Hepatocyte (in vitro differentiated cells): ENCODE measurements around the gene EGF. TPM values are rescaled to one million over a fixed set of nuclear protein-coding genes. Genes with fewer than 3 reads are reported as not detected.

Source experiments
- DNase-seq: peaks from one replicate; pipeline ENCODE4 v3.0.0-alpha.2; 2016; ENCODE audit warnings: low spot score
- H2AFZ ChIP-seq: fragments of 200-600 bp; sonication (generic); 2 replicates; pipeline ENCODE4 v1.6.0; 2016; ENCODE audit warnings: antibody characterized with exemption, mild to moderate bottlenecking
- H3K27ac ChIP-seq: fragments of 200-600 bp; sonication (generic); 2 replicates; pipeline ENCODE4 v1.5.1; 2016; ENCODE audit warnings: mild to moderate bottlenecking
- H3K27me3 ChIP-seq: fragments of 200-600 bp; sonication (generic); 2 replicates; pipeline ENCODE4 v1.6.1; 2016
- H3K36me3 ChIP-seq: fragments of 200-600 bp; sonication (generic); replicated peaks from 2 replicates; pipeline ENCODE4 v1.5.1; 2016; ENCODE audit warnings: low read depth; ENCODE audit not compliant: insufficient read depth
- H3K4me1 ChIP-seq: fragments of 200-600 bp; sonication (generic); 2 replicates; pipeline ENCODE4 v1.5.1; 2016; ENCODE audit warnings: mild to moderate bottlenecking, moderate library complexity; ENCODE audit not compliant: insufficient read depth
- H3K4me2 ChIP-seq: fragments of 200-600 bp; sonication (generic); 2 replicates; pipeline ENCODE4 v1.6.0; 2016
- H3K4me3 ChIP-seq: fragments of 200-600 bp; sonication (generic); 2 replicates; pipeline ENCODE4 v1.5.1; 2016; ENCODE audit warnings: mild to moderate bottlenecking
- H3K79me2 ChIP-seq: fragments of 200-600 bp; sonication (generic); 2 replicates; pipeline ENCODE4 v1.6.0; 2017; ENCODE audit warnings: mild to moderate bottlenecking
- H3K9me2 ChIP-seq: fragments of 200-600 bp; sonication (generic); replicated peaks from 2 replicates; pipeline ENCODE4 v1.6.0; 2017; ENCODE audit warnings: mild to moderate bottlenecking; ENCODE audit not compliant: insufficient read depth
- H3K9me3 ChIP-seq: fragments of 200-600 bp; sonication (generic); 2 replicates; pipeline ENCODE4 v1.5.1; 2016; ENCODE audit warnings: low read depth, mild to moderate bottlenecking
- H4K20me1 ChIP-seq: fragments of 200-600 bp; sonication (generic); 2 replicates; pipeline ENCODE4 v1.6.0; 2016; ENCODE audit warnings: mild to moderate bottlenecking; ENCODE audit not compliant: insufficient read depth, poor library complexity, severe bottlenecking
- CTCF ChIP-seq: fragments of 200-600 bp; sonication (generic); IDR thresholded peaks from 2 replicates; pipeline ENCODE4 v1.5.1; 2016; ENCODE audit warnings: antibody characterized with exemption, mild to moderate bottlenecking; ENCODE audit not compliant: poor library complexity
- EZH2 ChIP-seq: fragments of 200-600 bp; sonication (generic); IDR thresholded peaks from 2 replicates; pipeline ENCODE4 v1.6.1; 2016; ENCODE audit warnings: antibody characterized with exemption, mild to moderate bottlenecking, borderline replicate concordance
- EZH2phosphoT487 ChIP-seq: fragments of 200-600 bp; sonication (generic); IDR thresholded peaks from one replicate; pipeline ENCODE4 v1.6.1; 2018; ENCODE audit warnings: antibody characterized with exemption, mild to moderate bottlenecking, low read depth, moderate library complexity; ENCODE audit not compliant: unreplicated experiment, severe bottlenecking
- WGBS: methylation state at CpG from one replicate; pipeline ENCODE4 v1.1.6; 2016; ENCODE audit warnings: low lambda C conversion rate; ENCODE audit errors: missing lambda C conversion rate; 5-methylcytosine and 5-hydroxymethylcytosine counted together
- polyA plus RNA-seq: library from polyadenylated mRNA; unstranded; fragments of >200 nt; fragmentation: Nextera tagmentation; extraction: Ambion mirVana; gene quantifications from 2 replicates; pipeline ENCODE4 v1.2.1, GENCODE V29; 2016
- total RNA-seq: library from RNA; depleted of rRNA; stranded (reverse); fragments of >200 nt; gene quantifications from 2 replicates; pipeline ENCODE4 v1.2.3, GENCODE V29; 2014

The EGF gene
- total and polyA plus RNA-seq, 2 experiments from 2014 or later, result 5.0 to 18.0 TPM

GRCh38 chr4:109962401-109962800 is 49.7 kb downstream of the EGF start:
- TF ChIP-seq CTCF (no peak), EZH2 (no peak), EZH2phosphoT487 (no peak)
- Histone ChIP-seq H3K79me2 (no peaks in the 10 kb centered on the region), H3K9me3 (no peaks in the 10 kb centered on the region), H3K9me2 (no peaks in the 10 kb centered on the region), H3K27me3 (no peaks in the 10 kb centered on the region), H3K27ac (no peak overlapping the region), H2AFZ (no peak overlapping the region), H4K20me1 (no peaks in the 10 kb centered on the region), H3K4me3 (no peak overlapping the region), H3K4me1 (no peaks in the 10 kb centered on the region), H3K36me3 (no peaks in the 10 kb centered on the region), H3K4me2 (no peak overlapping the region)
- DNase-seq, result no peak

- H3K36me3 ChIP-seq, result no peaks in the 10 kb centered on the region
- H3K79me2 ChIP-seq, result no peaks in the 10 kb centered on the region
- no peaks in the 10 kb centered on the region for H3K4me1 ChIP-seq
- no peaks in the 10 kb centered on the region for H4K20me1 ChIP-seq
- H3K9me3 ChIP-seq, result no peaks in the 10 kb centered on the region
- no peak overlapping the region for H3K27ac ChIP-seq
- no peaks in the 10 kb centered on the region for H3K9me2 ChIP-seq
- H3K4me2 ChIP-seq, result no peak overlapping the region
- no peak overlapping the region for H3K4me3 ChIP-seq
- no peak overlapping the region for H2AFZ ChIP-seq
- WGBS, result 50% methylated on average over 2 of the region's 2 CpGs
- DNase-seq, result no peak
- no peak for TF ChIP-seq EZH2phosphoT487
- no peak for TF ChIP-seq CTCF
- no peak for TF ChIP-seq EZH2
- no peaks in the 10 kb centered on the region for H3K27me3 ChIP-seq
Observed at GRCh38 chr4:109966891-109967481, 54.3 kb downstream of the EGF start.

- Histone ChIP-seq H3K27ac (no peak overlapping the region), H3K4me1 (no peaks in the 10 kb centered on the region), H3K9me2 (no peaks in the 10 kb centered on the region), H3K9me3 (no peaks in the 10 kb centered on the region), H3K4me3 (no peak overlapping the region), H3K36me3 (no peaks in the 10 kb centered on the region), H2AFZ (no peak overlapping the region), H3K79me2 (no peaks in the 10 kb centered on the region), H4K20me1 (no peaks in the 10 kb centered on the region), H3K27me3 (no peaks in the 10 kb centered on the region), H3K4me2 (no peak overlapping the region)
- WGBS, result 89% methylated on average over 5 of the region's 5 CpGs
- TF ChIP-seq CTCF (no peak), EZH2phosphoT487 (no peak), EZH2 (no peak)
- DNase-seq, result no peak
Observed at GRCh38 chr4:109967798-109968520, 55.3 kb downstream of the EGF start.
